OCI-LY7 (cell line): ENCODE data around the gene CCDC78. TPM values are rescaled to one million over a fixed set of nuclear protein-coding genes. Genes with fewer than 3 reads are reported as not detected.

Experiments used
- BruUV-seq: library from RNA; stranded (reverse); fragments of 400-500 nt; replicated peaks from 2 replicates; lab custom pipeline; 2021; lab: Mats Ljungman, UMichigan
- CTCF ChIA-PET: fragments of 300-600 bp; sonication (Branson Sonifier 250); formaldehyde crosslinking; loops from one replicate; lab custom pipeline; 2022; ENCODE audit warnings: antibody characterized with exemption; ENCODE audit not compliant: unreplicated experiment; lab: Charles Lee
- POLR2A ChIA-PET: fragments of 300-600 bp; sonication (Branson Sonifier 250); formaldehyde crosslinking; loops from one replicate; lab custom pipeline; 2022; ENCODE audit warnings: antibody characterized with exemption; lab: Charles Lee
- DNase-seq: peaks from one replicate; pipeline ENCODE4 v3.0.0-alpha.2; 2015; ENCODE audit warnings: low spot score
- H2AFZ ChIP-seq: fragments of 200-600 bp; sonication (generic), shearing (Covaris generic); 2 replicates; pipeline ENCODE4 v1.6.1; 2014; ENCODE audit warnings: mild to moderate bottlenecking, antibody characterized with exemption, low read length, moderate library complexity
- H3K27ac ChIP-seq: fragments of 200-600 bp; sonication (generic); 2 replicates; pipeline ENCODE4 v1.5.1; 2014; ENCODE audit warnings: mixed run types, low read depth, mild to moderate bottlenecking, moderate library complexity, low read length, inconsistent platforms; ENCODE audit not compliant: poor library complexity, severe bottlenecking
- H3K36me3 ChIP-seq: fragments of 200-600 bp; sonication (generic); 2 replicates; pipeline ENCODE4 v1.6.1; 2014; ENCODE audit warnings: mild to moderate bottlenecking, antibody characterized with exemption, low read length, moderate library complexity, mixed read lengths; ENCODE audit not compliant: insufficient read depth
- H3K4me1 ChIP-seq: fragments of 200-600 bp; sonication (generic); 2 replicates; pipeline ENCODE4 v1.5.1; 2014; ENCODE audit warnings: mild to moderate bottlenecking, low read length; ENCODE audit not compliant: insufficient read depth, poor library complexity, severe bottlenecking
- H3K4me2 ChIP-seq: fragments of 200-600 bp; sonication (generic); 2 replicates; pipeline ENCODE4 v1.6.1; 2014; ENCODE audit warnings: mild to moderate bottlenecking, low read length
- H3K4me3 ChIP-seq: fragments of 200-600 bp; sonication (generic); 2 replicates; pipeline ENCODE4 v1.5.1; 2014; ENCODE audit warnings: mild to moderate bottlenecking, low read depth, low read length; ENCODE audit not compliant: poor library complexity, severe bottlenecking
- H3K79me2 ChIP-seq: fragments of 200-600 bp; sonication (generic); 2 replicates; pipeline ENCODE4 v1.6.1; 2016; ENCODE audit warnings: low read depth, mild to moderate bottlenecking, low read length, moderate library complexity, mixed read lengths; ENCODE audit not compliant: insufficient read depth
- H3K9me2 ChIP-seq: fragments of 200-600 bp; sonication (generic); 2 replicates; pipeline ENCODE4 v1.6.1; 2016; ENCODE audit warnings: mild to moderate bottlenecking, low read length, mixed read lengths; ENCODE audit not compliant: insufficient read depth
- H3K9me3 ChIP-seq: fragments of 200-600 bp; sonication (generic); 2 replicates; pipeline ENCODE4 v1.6.1; 2014; ENCODE audit warnings: mild to moderate bottlenecking, mixed run types, low read length, mixed read lengths
- H4K20me1 ChIP-seq: fragments of 200-600 bp; sonication (generic); 2 replicates; pipeline ENCODE4 v1.6.1; 2014; ENCODE audit warnings: mild to moderate bottlenecking, antibody characterized with exemption, low read length, moderate library complexity, mixed read lengths; ENCODE audit not compliant: insufficient read depth
- EZH2phosphoT487 ChIP-seq: fragments of 200-600 bp; sonication (generic); IDR thresholded peaks from 2 replicates; pipeline ENCODE4 v1.6.1; 2018; ENCODE audit warnings: low read depth, borderline replicate concordance, mild to moderate bottlenecking, mixed run types, antibody characterized with exemption, low read length, moderate library complexity, mixed read lengths
- intact Hi-C: fragments of 100-400 bp; cut with micrococcal nuclease; formaldehyde crosslinking; loops from one replicate; pipeline ENCODE4 v1.10.0; 2022; ENCODE audit not compliant: unreplicated experiment
- total RNA-seq, 2 experiments: library from RNA; depleted of rRNA in 1 of 2; stranded (reverse); fragments of >200 nt in 1 of 2; shearing (Covaris generic) in 1 of 2; gene quantifications; 2 replicates each; pipeline ENCODE4 v1.2.3, GENCODE V29; 2014 to 2022
- TF ChIP-seq, protein P1 (sequence below): fragments of 200-600 bp; sonication (generic); conservative IDR thresholded peaks from 2 replicates; pipeline ENCODE4 v1.5.1; 2014; ENCODE audit warnings: mild to moderate bottlenecking, antibody characterized with exemption, low read length, moderate library complexity, mixed read lengths

The CCDC78 gene
- total RNA-seq, 2 experiments from 2014 or later: 25.8 to 57.9 TPM

DNA sequence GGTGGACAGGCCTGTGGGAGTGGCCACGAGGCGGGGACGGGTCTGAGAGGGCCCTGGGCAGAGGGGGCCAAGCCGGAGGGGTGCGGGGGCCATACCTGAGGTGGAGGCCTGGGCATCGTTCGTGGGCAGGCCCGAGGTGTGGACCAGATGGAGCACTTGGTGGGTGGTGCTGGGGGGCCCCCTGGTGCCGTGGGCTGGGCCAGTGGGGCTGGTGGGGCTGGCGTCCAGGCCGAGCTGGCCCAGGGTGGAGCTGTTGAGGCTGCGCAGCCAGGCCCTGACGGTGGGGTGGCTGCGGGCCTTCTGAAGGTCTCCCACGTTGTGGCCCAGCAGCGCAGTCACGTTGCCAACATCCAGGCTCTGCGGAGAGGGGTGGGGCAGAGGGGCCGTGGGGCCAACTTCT, 43.7 kb upstream of the CCDC78 start:
- intact Hi-C loops: no loop called here
- Histone ChIP-seq H3K27ac (no peak overlapping the region), H3K4me2 (no peak overlapping the region), H3K36me3 (no peaks in the 10 kb centered on the region), H3K79me2 (no peaks in the 10 kb centered on the region), H2AFZ (no peak overlapping the region), H3K4me3 (no peak overlapping the region), H3K4me1 (no peaks in the 10 kb centered on the region), H4K20me1 (no peaks in the 10 kb centered on the region), H3K9me2 (no peaks in the 10 kb centered on the region), H3K9me3 (no peaks in the 10 kb centered on the region)
- no peak for DNase-seq
- ChIA-PET POLR2A (no interaction called here), CTCF (no interaction called here)
- no peak for TF ChIP-seq EZH2phosphoT487
- TF ChIP-seq, protein P1, sequence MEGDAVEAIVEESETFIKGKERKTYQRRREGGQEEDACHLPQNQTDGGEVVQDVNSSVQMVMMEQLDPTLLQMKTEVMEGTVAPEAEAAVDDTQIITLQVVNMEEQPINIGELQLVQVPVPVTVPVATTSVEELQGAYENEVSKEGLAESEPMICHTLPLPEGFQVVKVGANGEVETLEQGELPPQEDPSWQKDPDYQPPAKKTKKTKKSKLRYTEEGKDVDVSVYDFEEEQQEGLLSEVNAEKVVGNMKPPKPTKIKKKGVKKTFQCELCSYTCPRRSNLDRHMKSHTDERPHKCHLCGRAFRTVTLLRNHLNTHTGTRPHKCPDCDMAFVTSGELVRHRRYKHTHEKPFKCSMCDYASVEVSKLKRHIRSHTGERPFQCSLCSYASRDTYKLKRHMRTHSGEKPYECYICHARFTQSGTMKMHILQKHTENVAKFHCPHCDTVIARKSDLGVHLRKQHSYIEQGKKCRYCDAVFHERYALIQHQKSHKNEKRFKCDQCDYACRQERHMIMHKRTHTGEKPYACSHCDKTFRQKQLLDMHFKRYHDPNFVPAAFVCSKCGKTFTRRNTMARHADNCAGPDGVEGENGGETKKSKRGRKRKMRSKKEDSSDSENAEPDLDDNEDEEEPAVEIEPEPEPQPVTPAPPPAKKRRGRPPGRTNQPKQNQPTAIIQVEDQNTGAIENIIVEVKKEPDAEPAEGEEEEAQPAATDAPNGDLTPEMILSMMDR: no peak
- BruUV-seq: no TSS peak

DNA sequence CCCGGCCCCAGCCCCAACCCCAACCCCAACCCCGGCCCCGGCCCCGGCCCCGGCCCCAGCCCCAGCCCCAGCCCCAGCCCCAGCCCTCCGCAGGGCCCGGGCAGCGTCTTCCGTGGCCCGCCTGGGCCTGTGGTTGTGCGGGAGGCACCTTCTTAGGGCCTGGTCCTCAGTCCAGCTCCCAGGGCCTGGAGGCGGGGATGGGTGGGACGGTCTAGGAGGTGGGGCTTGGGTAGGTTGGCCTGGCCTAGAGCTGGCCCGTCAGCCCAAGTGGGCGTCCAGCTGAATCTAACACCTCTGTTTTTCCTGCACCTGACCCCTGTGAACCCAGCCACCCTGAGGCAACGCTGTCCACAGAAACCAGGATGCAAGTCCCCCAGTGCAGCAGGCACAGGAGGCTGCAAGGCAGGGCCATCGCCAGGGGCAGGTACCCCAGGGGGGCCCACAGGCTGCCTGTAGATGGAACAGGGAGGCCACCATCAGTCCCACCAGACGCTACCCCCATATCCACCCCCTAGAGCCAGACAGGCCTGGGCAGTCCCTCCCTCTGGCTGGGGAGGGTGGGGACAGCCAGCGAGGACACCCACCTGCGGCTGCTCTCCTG, 43.0 kb upstream of the CCDC78 start:
- no peaks in the 10 kb centered on the region for H4K20me1 ChIP-seq
- no peaks in the 10 kb centered on the region for H3K9me3 ChIP-seq
- H3K4me1 ChIP-seq: no peaks in the 10 kb centered on the region
- no peak overlapping the region for H3K4me2 ChIP-seq
- H3K27ac ChIP-seq: no peak overlapping the region
- no peak for DNase-seq
- H3K4me3 ChIP-seq: no peak overlapping the region
- no peaks in the 10 kb centered on the region for H3K79me2 ChIP-seq
- H2AFZ ChIP-seq: no peak overlapping the region
- no peaks in the 10 kb centered on the region for H3K36me3 ChIP-seq
- POLR2A ChIA-PET: no interaction called here
- CTCF ChIA-PET: no interaction called here
- no TSS peak for BruUV-seq
- intact Hi-C loops: no loop called here
- TF ChIP-seq EZH2phosphoT487: no peak
- TF ChIP-seq, protein P1: no peak
- no peaks in the 10 kb centered on the region for H3K9me2 ChIP-seq

DNA sequence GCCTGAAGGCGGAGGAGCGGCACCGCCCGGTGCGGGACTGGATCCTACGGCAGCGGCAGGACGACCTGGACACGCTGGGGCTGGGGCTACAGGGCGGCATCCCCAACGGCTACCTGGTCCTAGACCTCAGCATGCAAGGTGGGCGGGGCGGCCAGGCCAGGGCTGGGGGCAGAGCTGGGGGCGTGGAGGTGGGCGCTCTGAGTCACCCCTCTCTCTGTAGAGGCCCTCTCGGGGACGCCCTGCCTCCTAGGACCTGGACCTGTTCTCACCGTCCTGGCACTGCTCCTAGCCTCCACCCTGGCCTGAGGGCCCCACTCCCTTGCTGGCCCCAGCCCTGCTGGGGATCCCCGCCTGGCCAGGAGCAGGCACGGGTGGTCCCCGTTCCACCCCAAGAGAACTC, 42.2 kb upstream of the CCDC78 start:
- intact Hi-C loops: no loop called here
- Histone ChIP-seq H3K79me2 (no peaks in the 10 kb centered on the region), H3K9me3 (no peaks in the 10 kb centered on the region), H3K4me2 (no peak overlapping the region), H3K4me3 (no peak overlapping the region), H2AFZ (no peak overlapping the region), H3K36me3 (no peaks in the 10 kb centered on the region), H3K27ac (no peak overlapping the region), H3K4me1 (no peaks in the 10 kb centered on the region), H4K20me1 (no peaks in the 10 kb centered on the region), H3K9me2 (no peaks in the 10 kb centered on the region)
- no peak for DNase-seq
- no TSS peak for BruUV-seq
- CTCF ChIA-PET: no interaction called here
- no peak for TF ChIP-seq EZH2phosphoT487
- TF ChIP-seq, protein P1: no peak
- POLR2A ChIA-PET: no interaction called here
